ENCODE data around the gene EFNA4. TPM values are rescaled to one million over a fixed set of nuclear protein-coding genes. Genes with fewer than 3 reads are reported as not detected.

EFNA4 gene
- total RNA-seq, 4 donors from 2014 or later: 0.41 to 0.87 (median 0.80) TPM

- Histone ChIP-seq H3K27ac (peak overlapping the region in 3 of 4 donors; percentile 49 to 94 (median 60)), H3K36me3 (peaks cover 0 to 46% of the 10 kb centered on the region in 2 donors), H3K4me1 (peaks cover 22 to 24% of the 10 kb centered on the region in 2 donors), H3K4me3 (no peak overlapping the region), H3K27me3 (no peaks in the 10 kb centered on the region), H3K9me3 (no peaks in the 10 kb centered on the region)
- in situ Hi-C loops (cut with MboI; ENCODE audit: low sequenced_read_pairs in 4 of 4) (loop anchor here in 1 of 4 donors (25.0 kb wide), 1 partner anchor 91 kb away; the partner anchor contains the start of genes CKS1B, PBXIP1, PYGO2 and SHC1), intact Hi-C loops (cut with DNase I; ENCODE audit: low total_unique reads) (loop anchor here (5.0 kb wide), 1 partner anchor 81 kb away; the partner anchor contains the start of genes CKS1B and SHC1)
- DNase-seq: no peak
- TF ChIP-seq, protein P1, sequence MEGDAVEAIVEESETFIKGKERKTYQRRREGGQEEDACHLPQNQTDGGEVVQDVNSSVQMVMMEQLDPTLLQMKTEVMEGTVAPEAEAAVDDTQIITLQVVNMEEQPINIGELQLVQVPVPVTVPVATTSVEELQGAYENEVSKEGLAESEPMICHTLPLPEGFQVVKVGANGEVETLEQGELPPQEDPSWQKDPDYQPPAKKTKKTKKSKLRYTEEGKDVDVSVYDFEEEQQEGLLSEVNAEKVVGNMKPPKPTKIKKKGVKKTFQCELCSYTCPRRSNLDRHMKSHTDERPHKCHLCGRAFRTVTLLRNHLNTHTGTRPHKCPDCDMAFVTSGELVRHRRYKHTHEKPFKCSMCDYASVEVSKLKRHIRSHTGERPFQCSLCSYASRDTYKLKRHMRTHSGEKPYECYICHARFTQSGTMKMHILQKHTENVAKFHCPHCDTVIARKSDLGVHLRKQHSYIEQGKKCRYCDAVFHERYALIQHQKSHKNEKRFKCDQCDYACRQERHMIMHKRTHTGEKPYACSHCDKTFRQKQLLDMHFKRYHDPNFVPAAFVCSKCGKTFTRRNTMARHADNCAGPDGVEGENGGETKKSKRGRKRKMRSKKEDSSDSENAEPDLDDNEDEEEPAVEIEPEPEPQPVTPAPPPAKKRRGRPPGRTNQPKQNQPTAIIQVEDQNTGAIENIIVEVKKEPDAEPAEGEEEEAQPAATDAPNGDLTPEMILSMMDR (IDR thresholded peaks at IDR 0.05 in 4 of 5, conservative IDR thresholded peaks at IDR 0.05 in 1 of 5): no peak
- no peak for TF ChIP-seq POLR2A (IDR thresholded peaks at IDR 0.05)
- ATAC-seq: no peak
These were observed 9.9 kb upstream of the EFNA4 start for GRCh38 chr1:155053531-155054105.

DNA sequence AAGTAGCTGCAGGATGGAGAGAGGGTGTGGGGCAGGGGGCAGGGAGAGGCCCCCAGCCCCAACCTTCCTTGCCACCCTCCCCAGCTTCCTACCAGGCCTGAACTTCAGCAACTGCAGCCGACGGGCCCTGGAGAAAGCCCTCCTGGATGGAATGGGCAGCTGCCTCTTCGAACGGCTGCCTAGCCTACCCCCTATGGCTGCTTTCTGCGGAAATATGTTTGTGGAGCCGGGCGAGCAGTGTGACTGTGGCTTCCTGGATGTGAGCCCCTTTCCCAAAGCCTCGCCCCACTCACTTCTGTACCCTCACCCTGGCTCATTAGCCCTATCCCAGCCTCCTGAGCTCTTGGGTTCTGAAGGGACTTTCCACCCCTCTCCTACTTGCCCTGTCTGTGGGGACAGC is 6.4 kb upstream of the EFNA4 start:
- Histone ChIP-seq H3K27me3 (no peaks in the 10 kb centered on the region), H3K9me3 (no peaks in the 10 kb centered on the region), H3K36me3 (peaks cover 0 to 68% of the 10 kb centered on the region in 2 donors), H3K4me3 (no peak overlapping the region), H3K4me1 (peaks cover 7% of the 10 kb centered on the region in 2 donors), H3K27ac (no peak overlapping the region)
- ATAC-seq (no peak), DNase-seq (no peak)
- no peak for TF ChIP-seq POLR2A (IDR thresholded peaks at IDR 0.05)
- TF ChIP-seq, protein P1 (IDR thresholded peaks at IDR 0.05 in 4 of 5, conservative IDR thresholded peaks at IDR 0.05 in 1 of 5): no peak
- in situ Hi-C loops (cut with MboI; ENCODE audit: low sequenced_read_pairs in 4 of 4) (loop anchor here in 1 of 4 donors (25.0 kb wide), 1 partner anchor 95 kb away; the partner anchor contains the start of genes CKS1B, PBXIP1, PYGO2 and SHC1), intact Hi-C loops (cut with DNase I; ENCODE audit: low total_unique reads) (no loop called here)

DNA sequence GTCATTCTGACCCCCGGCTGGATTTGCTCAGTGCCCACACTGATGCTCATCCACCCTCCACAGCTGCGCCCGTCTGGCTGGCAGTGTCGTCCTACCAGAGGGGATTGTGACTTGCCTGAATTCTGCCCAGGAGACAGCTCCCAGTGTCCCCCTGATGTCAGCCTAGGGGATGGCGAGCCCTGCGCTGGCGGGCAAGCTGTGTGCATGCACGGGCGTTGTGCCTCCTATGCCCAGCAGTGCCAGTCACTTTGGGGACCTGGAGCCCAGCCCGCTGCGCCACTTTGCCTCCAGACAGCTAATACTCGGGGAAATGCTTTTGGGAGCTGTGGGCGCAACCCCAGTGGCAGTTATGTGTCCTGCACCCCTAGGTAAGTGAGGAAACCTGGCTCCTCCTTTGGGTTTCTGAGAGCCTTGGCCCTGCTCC is 5.7 kb upstream of the EFNA4 start:
- H3K27ac ChIP-seq: no peak overlapping the region
- DNase-seq (no peak), ATAC-seq (no peak)
- H3K4me1 ChIP-seq: peaks cover 4 to 13% of the 10 kb centered on the region in 2 donors
- no peak overlapping the region for H3K4me3 ChIP-seq
- intact Hi-C loops (cut with DNase I; ENCODE audit: low total_unique reads) (no loop called here), in situ Hi-C loops (cut with MboI; ENCODE audit: low sequenced_read_pairs in 4 of 4) (loop anchor here in 1 of 4 donors (25.0 kb wide), 1 partner anchor 95 kb away; the partner anchor contains the start of genes CKS1B, PBXIP1, PYGO2 and SHC1)
- H3K36me3 ChIP-seq: peaks cover 0 to 68% of the 10 kb centered on the region in 2 donors
- no peak for TF ChIP-seq POLR2A (IDR thresholded peaks at IDR 0.05)
- TF ChIP-seq, protein P1 (IDR thresholded peaks at IDR 0.05 in 4 of 5, conservative IDR thresholded peaks at IDR 0.05 in 1 of 5): no peak
- no peaks in the 10 kb centered on the region for H3K27me3 ChIP-seq
- no peaks in the 10 kb centered on the region for H3K9me3 ChIP-seq

DNA sequence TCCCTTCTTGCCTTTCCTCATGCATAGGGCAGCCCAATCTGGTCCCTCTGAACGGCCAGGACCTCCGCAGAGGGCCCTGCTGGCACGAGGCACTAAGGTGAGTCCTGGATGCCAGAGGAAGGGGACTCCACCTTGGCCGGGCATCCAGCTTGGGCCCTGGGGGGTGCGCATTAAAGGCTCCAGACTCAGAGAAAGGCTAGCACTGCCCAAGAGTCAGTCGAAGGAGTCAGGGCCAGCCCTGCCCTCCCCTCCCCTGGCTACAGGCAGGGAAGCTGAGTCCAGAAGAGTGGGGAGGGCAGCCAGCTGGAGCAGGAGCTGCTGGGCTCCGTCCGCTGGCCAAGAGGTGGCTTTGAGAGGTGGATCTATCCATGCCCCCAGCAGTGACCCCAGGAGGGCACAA is 2.8 kb upstream of the EFNA4 start:
- intact Hi-C loops (cut with DNase I; ENCODE audit: low total_unique reads) (loop anchor here (1.0 kb wide), 1 partner anchor 15 kb away; no protein-coding TSS in a partner anchor), in situ Hi-C loops (cut with MboI; ENCODE audit: low sequenced_read_pairs in 4 of 4) (loop anchor here in 1 of 4 donors (25.0 kb wide), 1 partner anchor 98 kb away; the partner anchor contains the start of genes CKS1B, PBXIP1, PYGO2 and SHC1)
- H3K36me3 ChIP-seq: peaks cover 0 to 50% of the 10 kb centered on the region in 2 donors
- H3K27ac ChIP-seq: no peak overlapping the region
- DNase-seq (no peak), ATAC-seq (no peak)
- TF ChIP-seq, protein P1 (IDR thresholded peaks at IDR 0.05 in 4 of 5, conservative IDR thresholded peaks at IDR 0.05 in 1 of 5): no peak
- TF ChIP-seq POLR2A (IDR thresholded peaks at IDR 0.05): no peak
- H3K27me3 ChIP-seq: no peaks in the 10 kb centered on the region
- H3K4me3 ChIP-seq: no peak overlapping the region
- H3K4me1 ChIP-seq: peaks cover 9 to 18% of the 10 kb centered on the region in 2 donors
- no peaks in the 10 kb centered on the region for H3K9me3 ChIP-seq
